Activated naive CD8-positive, alpha-beta T cell treated with anti-CD3 and anti-CD28 coated beads, Interleukin-2, amount 50 U/mL, for 24 hours (primary cell): ENCODE data around the gene SHISAL2A.

ENCODE experiments used
- ATAC-seq: fragments of 150-1000 bp; cut with Tn5 transposase; one replicate; pipeline ENCODE4 v1.10.0; 2021
- DNase-seq: peaks from one replicate; pipeline ENCODE4 v3.0.0; 2021
- H3K27ac Mint-ChIP-seq: one replicate; pipeline ENCODE4 v1.8.0; 2021; ENCODE audit warnings: mild to moderate bottlenecking, mixed read lengths
- H3K27me3 Mint-ChIP-seq: one replicate; pipeline ENCODE4 v1.8.0; 2021; ENCODE audit warnings: mixed read lengths
- H3K36me3 Mint-ChIP-seq: one replicate; pipeline ENCODE4 v1.8.0; 2021; ENCODE audit warnings: low read depth, mixed read lengths
- H3K4me1 Mint-ChIP-seq: one replicate; pipeline ENCODE4 v1.8.0; 2021; ENCODE audit warnings: mixed read lengths
- H3K4me3 Mint-ChIP-seq: one replicate; pipeline ENCODE4 v1.8.0; 2021; ENCODE audit warnings: mild to moderate bottlenecking, moderate library complexity, mixed read lengths
- H3K9me3 Mint-ChIP-seq: one replicate; pipeline ENCODE4 v1.8.0; 2021; ENCODE audit warnings: mixed read lengths

The SHISAL2A gene

GRCh38 chr1:52602856-52603600 is 29.9 kb upstream of the SHISAL2A start:
- Mint-ChIP-seq H3K4me1 (peaks cover 29% of the 10 kb centered on the region), H3K27ac (peak overlapping the region; percentile 92), H3K4me3 (peak overlapping the region; percentile 83), H3K27me3 (no peaks in the 10 kb centered on the region), H3K36me3 (peaks cover 12% of the 10 kb centered on the region), H3K9me3 (no peaks in the 10 kb centered on the region)
- ATAC-seq (peak; percentile 47), DNase-seq (peak; percentile 22)

GRCh38 chr1:52603630-52604029 is 29.3 kb upstream of the SHISAL2A start:
- Mint-ChIP-seq H3K27ac (peak overlapping the region; percentile 92), H3K36me3 (peaks cover 12% of the 10 kb centered on the region), H3K27me3 (no peaks in the 10 kb centered on the region), H3K4me1 (peaks cover 29% of the 10 kb centered on the region), H3K4me3 (peak overlapping the region; percentile 83), H3K9me3 (no peaks in the 10 kb centered on the region)
- no peak for DNase-seq
- ATAC-seq = no peak

- Mint-ChIP-seq H3K9me3 (no peaks in the 10 kb centered on the region), H3K27ac (peak overlapping the region; percentile 92), H3K36me3 (peaks cover 12% of the 10 kb centered on the region), H3K4me3 (peak overlapping the region; percentile 83), H3K4me1 (peaks cover 29% of the 10 kb centered on the region), H3K27me3 (no peaks in the 10 kb centered on the region)
- ATAC-seq (no peak), DNase-seq (no peak)
Observed at GRCh38 chr1:52604063-52604770, 28.8 kb upstream of the SHISAL2A start.

GRCh38 chr1:52613636-52614373 is 19.2 kb upstream of the SHISAL2A start:
- Mint-ChIP-seq H3K36me3 (no peaks in the 10 kb centered on the region), H3K4me3 (no peak overlapping the region), H3K27ac (no peak overlapping the region), H3K9me3 (no peaks in the 10 kb centered on the region), H3K4me1 (peaks cover 8% of the 10 kb centered on the region), H3K27me3 (no peaks in the 10 kb centered on the region)
- DNase-seq (no peak), ATAC-seq (no peak)

GRCh38 chr1:52614671-52615070 is 18.3 kb upstream of the SHISAL2A start:
- no peak overlapping the region for H3K27ac Mint-ChIP-seq
- no peaks in the 10 kb centered on the region for H3K36me3 Mint-ChIP-seq
- H3K9me3 Mint-ChIP-seq = no peaks in the 10 kb centered on the region
- ATAC-seq (no peak), DNase-seq (no peak)
- no peaks in the 10 kb centered on the region for H3K27me3 Mint-ChIP-seq
- H3K4me1 Mint-ChIP-seq = peaks cover 8% of the 10 kb centered on the region
- no peak overlapping the region for H3K4me3 Mint-ChIP-seq

- Mint-ChIP-seq H3K9me3 (no peaks in the 10 kb centered on the region), H3K36me3 (peaks cover 3% of the 10 kb centered on the region), H3K27ac (peak overlapping the region; percentile 28), H3K27me3 (no peaks in the 10 kb centered on the region), H3K4me1 (peaks cover 8% of the 10 kb centered on the region), H3K4me3 (no peak overlapping the region)
- ATAC-seq = no peak
- DNase-seq = no peak
Observed at GRCh38 chr1:52615489-52616042, 17.4 kb upstream of the SHISAL2A start.

GRCh38 chr1:52621950-52622349 is 11.0 kb upstream of the SHISAL2A start:
- no peaks in the 10 kb centered on the region for H3K9me3 Mint-ChIP-seq
- H3K27ac Mint-ChIP-seq = no peak overlapping the region
- H3K27me3 Mint-ChIP-seq = no peaks in the 10 kb centered on the region
- H3K4me3 Mint-ChIP-seq = no peak overlapping the region
- H3K4me1 Mint-ChIP-seq = peaks cover 5% of the 10 kb centered on the region
- DNase-seq (no peak), ATAC-seq (no peak)
- H3K36me3 Mint-ChIP-seq = peaks cover 9% of the 10 kb centered on the region

GRCh38 chr1:52623812-52624211 is 9.2 kb upstream of the SHISAL2A start:
- H3K4me1 Mint-ChIP-seq = peaks cover 9% of the 10 kb centered on the region
- H3K36me3 Mint-ChIP-seq = peaks cover 9% of the 10 kb centered on the region
- no peak overlapping the region for H3K27ac Mint-ChIP-seq
- H3K27me3 Mint-ChIP-seq = no peaks in the 10 kb centered on the region
- DNase-seq = no peak
- ATAC-seq = no peak
- no peak overlapping the region for H3K4me3 Mint-ChIP-seq
- H3K9me3 Mint-ChIP-seq = no peaks in the 10 kb centered on the region

- DNase-seq (no peak), ATAC-seq (no peak)
- H3K4me1 Mint-ChIP-seq = peaks cover 21% of the 10 kb centered on the region
- H3K36me3 Mint-ChIP-seq = peaks cover 3% of the 10 kb centered on the region
- no peak overlapping the region for H3K27ac Mint-ChIP-seq
- H3K27me3 Mint-ChIP-seq = no peaks in the 10 kb centered on the region
- H3K9me3 Mint-ChIP-seq = no peaks in the 10 kb centered on the region
- H3K4me3 Mint-ChIP-seq = no peak overlapping the region
Observed at GRCh38 chr1:52627028-52627427, 5.9 kb upstream of the SHISAL2A start.

GRCh38 chr1:52628614-52629324 is 4.2 kb upstream of the SHISAL2A start:
- peaks cover 30% of the 10 kb centered on the region for H3K4me1 Mint-ChIP-seq
- no peaks in the 10 kb centered on the region for H3K9me3 Mint-ChIP-seq
- no peaks in the 10 kb centered on the region for H3K27me3 Mint-ChIP-seq
- no peak for DNase-seq
- no peak overlapping the region for H3K4me3 Mint-ChIP-seq
- H3K27ac Mint-ChIP-seq = no peak overlapping the region
- H3K36me3 Mint-ChIP-seq = no peaks in the 10 kb centered on the region
- no peak for ATAC-seq

- no peaks in the 10 kb centered on the region for H3K27me3 Mint-ChIP-seq
- ATAC-seq (no peak), DNase-seq (no peak)
- H3K4me3 Mint-ChIP-seq = no peak overlapping the region
- H3K4me1 Mint-ChIP-seq = peaks cover 35% of the 10 kb centered on the region
- H3K36me3 Mint-ChIP-seq = no peaks in the 10 kb centered on the region
- H3K27ac Mint-ChIP-seq = no peak overlapping the region
- no peaks in the 10 kb centered on the region for H3K9me3 Mint-ChIP-seq
Observed at GRCh38 chr1:52629325-52629643, 3.7 kb upstream of the SHISAL2A start.

- Mint-ChIP-seq H3K9me3 (no peaks in the 10 kb centered on the region), H3K27ac (no peak overlapping the region), H3K36me3 (no peaks in the 10 kb centered on the region), H3K27me3 (no peaks in the 10 kb centered on the region), H3K4me1 (peaks cover 39% of the 10 kb centered on the region), H3K4me3 (no peak overlapping the region)
- ATAC-seq = no peak
- DNase-seq = no peak
Observed at GRCh38 chr1:52629667-52630066, 3.3 kb upstream of the SHISAL2A start.

GRCh38 chr1:52631759-52632331 is 1.1 kb upstream of the SHISAL2A start:
- Mint-ChIP-seq H3K27me3 (no peaks in the 10 kb centered on the region), H3K4me3 (peak overlapping the region; percentile 79), H3K4me1 (peaks cover 53% of the 10 kb centered on the region), H3K27ac (peak overlapping the region; percentile 81), H3K36me3 (no peaks in the 10 kb centered on the region), H3K9me3 (no peaks in the 10 kb centered on the region)
- DNase-seq (peak; percentile 14), ATAC-seq (no peak)

GRCh38 chr1:52633291-52633754 is 355 bp downstream of the SHISAL2A start:
- H3K4me3 Mint-ChIP-seq = peak overlapping the region; percentile 89

More at GRCh38 chr1:52633291-52633754, 355 bp downstream of the SHISAL2A start:
- peaks cover 64% of the 10 kb centered on the region for H3K4me1 Mint-ChIP-seq
- H3K9me3 Mint-ChIP-seq = no peaks in the 10 kb centered on the region
- peak overlapping the region; percentile 99 for H3K27ac Mint-ChIP-seq
- ATAC-seq (peak; percentile 1), DNase-seq (peak; percentile 42)
- H3K36me3 Mint-ChIP-seq = peaks cover 3% of the 10 kb centered on the region
- H3K27me3 Mint-ChIP-seq = no peaks in the 10 kb centered on the region
